NB4 (cell line): ENCODE results near the gene TCERG1L.

ENCODE experiments used
- DNase-seq: peaks from one replicate; pipeline ENCODE4 v3.0.0; 2010; ENCODE audit warnings: low read depth
- H3K4me3 ChIP-seq: one replicate; pipeline ENCODE4 v1.5.1; 2011; ENCODE audit warnings: mild to moderate bottlenecking, low read depth, low read length, moderate library complexity
- CTCF ChIP-seq: IDR thresholded peaks from one replicate; pipeline ENCODE4 v1.5.1; 2012; ENCODE audit warnings: low read depth, low read length
- MAX ChIP-seq: IDR thresholded peaks from 2 replicates; pipeline ENCODE4 v1.6.1; 2011; ENCODE audit warnings: low read depth, low read length
- MYC ChIP-seq: IDR thresholded peaks from 2 replicates; pipeline ENCODE4 v1.6.1; 2011; ENCODE audit warnings: low read depth, low read length
- POLR2A ChIP-seq: IDR thresholded peaks from 2 replicates; pipeline ENCODE4 v1.6.1; 2011; ENCODE audit warnings: mild to moderate bottlenecking; ENCODE audit not compliant: insufficient read length; ENCODE audit errors: extremely low read depth

TCERG1L gene

GRCh38 chr10:131277278-131277677 lies 34.2 kb downstream of the TCERG1L start:
- DNase-seq, result no peak
- TF ChIP-seq CTCF, result no peak
- TF ChIP-seq MAX, result no peak
- no peak overlapping the region for H3K4me3 ChIP-seq

- TF ChIP-seq MYC, result no peak
- TF ChIP-seq POLR2A, result no peak
- TF ChIP-seq MAX, result no peak
- TF ChIP-seq CTCF, result no peak
- no peak for DNase-seq
- no peak overlapping the region for H3K4me3 ChIP-seq
Measured at GRCh38 chr10:131275691-131276090, 35.8 kb downstream of the TCERG1L start.

GRCh38 chr10:131274883-131275282 lies 36.6 kb downstream of the TCERG1L start:
- TF ChIP-seq MAX (no peak), CTCF (no peak), MYC (no peak), POLR2A (no peak)
- H3K4me3 ChIP-seq, result no peak overlapping the region
- no peak for DNase-seq

- no peak overlapping the region for H3K4me3 ChIP-seq
- TF ChIP-seq POLR2A, result no peak
- no peak for TF ChIP-seq MAX
- no peak for TF ChIP-seq CTCF
- no peak for TF ChIP-seq MYC
Measured at GRCh38 chr10:131274133-131274880, 37.2 kb downstream of the TCERG1L start.

GRCh38 chr10:131273476-131273875 lies 38.0 kb downstream of the TCERG1L start:
- DNase-seq, result no peak
- TF ChIP-seq MAX (no peak), MYC (no peak), POLR2A (no peak)
- H3K4me3 ChIP-seq, result no peak overlapping the region

More at GRCh38 chr10:131274133-131274880, 37.2 kb downstream of the TCERG1L start:
- no peak for DNase-seq

- TF ChIP-seq CTCF, result no peak
- no peak for TF ChIP-seq POLR2A
- no peak for TF ChIP-seq MYC
- TF ChIP-seq MAX, result no peak
- no peak overlapping the region for H3K4me3 ChIP-seq
- DNase-seq, result no peak
Measured at GRCh38 chr10:131272897-131273451, 38.5 kb downstream of the TCERG1L start.
